Suprapubic skin (tissue), 4 donors: ENCODE data around the gene SEC16B.

Experiments
- CTCF ChIP-seq, 2 donors: fragments of 200-600 bp in 1 of 2; fragments of 450-650 bp in 1 of 2; sonication (generic) in 1 of 2; IDR thresholded peaks; one replicate each; pipeline ENCODE4 v1.5.1; 2016 to 2019; ENCODE audit warnings: antibody characterized with exemption in 2 of 2, mild to moderate bottlenecking in 1 of 2, moderate library complexity in 1 of 2
- EP300 ChIP-seq: sonication (generic); formaldehyde crosslinking; IDR thresholded peaks from one replicate; pipeline ENCODE4 v1.6.1; 2017; ENCODE audit warnings: antibody characterized with exemption
- POLR2A ChIP-seq, 2 donors: fragments of 450-650 bp; IDR thresholded peaks; one replicate each; pipeline ENCODE4 v1.6.1; 2017; ENCODE audit warnings: antibody characterized with exemption in 2 of 2, mild to moderate bottlenecking in 2 of 2, moderate library complexity in 2 of 2
- POLR2AphosphoS5 ChIP-seq, 3 donors: sonication (generic); formaldehyde crosslinking; IDR thresholded peaks; one replicate each; pipeline ENCODE4 v1.6.1; 2017; ENCODE audit warnings: antibody characterized with exemption in 3 of 3

- TF ChIP-seq CTCF (IDR thresholded peaks at IDR 0.05) (no peak), POLR2A (IDR thresholded peaks at IDR 0.05) (no peak), POLR2AphosphoS5 (IDR thresholded peaks at IDR 0.05) (no peak), EP300 (no peak)
Observed at GRCh38 chr1:177925006-177925405, 44.9 kb downstream of the SEC16B start.
